PC-9 (cell line): ENCODE measurements around the gene MPL.

Experiments used
- EZH2 ChIP-seq: fragments of 200-600 bp; sonication (generic); IDR thresholded peaks from 2 replicates; pipeline ENCODE4 v1.8.0; 2017; ENCODE audit warnings: antibody characterized with exemption, low read depth
- TF ChIP-seq, protein P1 (sequence below): fragments of 200-600 bp; sonication (generic); conservative IDR thresholded peaks from 2 replicates; pipeline ENCODE4 v1.6.1; 2017; ENCODE audit warnings: mixed run types, antibody characterized with exemption, mild to moderate bottlenecking, moderate library complexity

GRCh38 chr1:43389326-43390313, 52.0 kb downstream of the MPL start, which contains the start of the genes MED8 and SZT2:
- TF ChIP-seq, protein P1, sequence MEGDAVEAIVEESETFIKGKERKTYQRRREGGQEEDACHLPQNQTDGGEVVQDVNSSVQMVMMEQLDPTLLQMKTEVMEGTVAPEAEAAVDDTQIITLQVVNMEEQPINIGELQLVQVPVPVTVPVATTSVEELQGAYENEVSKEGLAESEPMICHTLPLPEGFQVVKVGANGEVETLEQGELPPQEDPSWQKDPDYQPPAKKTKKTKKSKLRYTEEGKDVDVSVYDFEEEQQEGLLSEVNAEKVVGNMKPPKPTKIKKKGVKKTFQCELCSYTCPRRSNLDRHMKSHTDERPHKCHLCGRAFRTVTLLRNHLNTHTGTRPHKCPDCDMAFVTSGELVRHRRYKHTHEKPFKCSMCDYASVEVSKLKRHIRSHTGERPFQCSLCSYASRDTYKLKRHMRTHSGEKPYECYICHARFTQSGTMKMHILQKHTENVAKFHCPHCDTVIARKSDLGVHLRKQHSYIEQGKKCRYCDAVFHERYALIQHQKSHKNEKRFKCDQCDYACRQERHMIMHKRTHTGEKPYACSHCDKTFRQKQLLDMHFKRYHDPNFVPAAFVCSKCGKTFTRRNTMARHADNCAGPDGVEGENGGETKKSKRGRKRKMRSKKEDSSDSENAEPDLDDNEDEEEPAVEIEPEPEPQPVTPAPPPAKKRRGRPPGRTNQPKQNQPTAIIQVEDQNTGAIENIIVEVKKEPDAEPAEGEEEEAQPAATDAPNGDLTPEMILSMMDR, result no peak
- TF ChIP-seq EZH2, result no peak
